HEK293 (cell line): ENCODE measurements around the gene DPYSL5.

Source experiments
- CTCF ChIA-PET: fragments of 350-600 bp; formaldehyde crosslinking; extraction: SDS; loops from one replicate; lab custom pipeline; 2021; ENCODE audit warnings: antibody characterized with exemption; lab: Yijun Ruan, JAX
- POLR2A ChIA-PET: fragments of 300-600 bp; formaldehyde crosslinking; extraction: SDS; loops from one replicate; lab custom pipeline; 2020; ENCODE audit warnings: antibody characterized with exemption, inconsistent platforms; lab: Yijun Ruan, JAX
- H3K27ac ChIP-seq: fragments of 200-500 bp; sonication (Bioruptor generic); 2 replicates; pipeline ENCODE4 v1.5.1; 2014; ENCODE audit warnings: low read depth, low read length, control low read depth, inconsistent platforms; ENCODE audit errors: extremely low read depth
- H3K36me3 ChIP-seq, 2 experiments: fragments of 200-500 bp in 1 of 2; sonication (Bioruptor generic) in 1 of 2; 1 replicate in 1 of 2; 2 replicates in 1 of 2; pipeline ENCODE4 v1.5.1; 2014 to 2017; ENCODE audit warnings: inconsistent platforms in 2 of 2, low read length in 2 of 2; ENCODE audit not compliant: control insufficient read depth in 2 of 2, insufficient read depth in 1 of 2
- H3K4me1 ChIP-seq: fragments of 200-500 bp; sonication (Bioruptor generic); 2 replicates; pipeline ENCODE4 v1.5.1; 2014; ENCODE audit warnings: mild to moderate bottlenecking, low read length, inconsistent platforms; ENCODE audit not compliant: control insufficient read depth, insufficient read depth
- H3K4me3 ChIP-seq: 2 replicates; pipeline ENCODE4 v1.5.1; 2011; ENCODE audit warnings: low read depth, mild to moderate bottlenecking, control low read depth, low read length, moderate library complexity
- H3K9me3 ChIP-seq: fragments of 200-500 bp; sonication (Bioruptor generic); 2 replicates; pipeline ENCODE4 v1.5.1; 2014; ENCODE audit warnings: low read depth, low read length, inconsistent platforms; ENCODE audit not compliant: control insufficient read depth, insufficient read depth
- ATF2 ChIP-seq: fragments of 450-650 bp; formaldehyde crosslinking; IDR thresholded peaks from 2 replicates; pipeline ENCODE4 v1.5.1; 2016; ENCODE audit warnings: missing biosample characterization, missing genetic modification characterization, low read depth
- CTCF ChIP-seq: fragments of 450-650 bp; formaldehyde crosslinking; IDR thresholded peaks from 2 replicates; pipeline ENCODE4 v1.5.1; 2016; ENCODE audit warnings: missing biosample characterization, missing genetic modification characterization
- GFI1B ChIP-seq: fragments of 450-650 bp; formaldehyde crosslinking; IDR thresholded peaks from 2 replicates; pipeline ENCODE4 v1.5.1; 2016; ENCODE audit warnings: missing biosample characterization, missing genetic modification characterization
- GLIS1 ChIP-seq: fragments of 450-650 bp; formaldehyde crosslinking; IDR thresholded peaks from 2 replicates; pipeline ENCODE4 v1.5.1; 2016; ENCODE audit warnings: missing biosample characterization, missing genetic modification characterization
- GLIS2 ChIP-seq: fragments of 450-650 bp; formaldehyde crosslinking; IDR thresholded peaks from 2 replicates; pipeline ENCODE4 v1.5.1; 2016; ENCODE audit warnings: missing biosample characterization, missing genetic modification characterization
- HOXA7 ChIP-seq: sonication (generic); formaldehyde crosslinking; IDR thresholded peaks from 2 replicates; pipeline ENCODE4 v1.8.1; 2022; ENCODE audit warnings: missing genetic modification reagents, borderline replicate concordance
- KLF1 ChIP-seq: fragments of 450-650 bp; formaldehyde crosslinking; IDR thresholded peaks from 2 replicates; pipeline ENCODE4 v1.5.1; 2016; ENCODE audit warnings: missing biosample characterization, missing genetic modification characterization
- KLF7 ChIP-seq: fragments of 450-650 bp; formaldehyde crosslinking; IDR thresholded peaks from 2 replicates; pipeline ENCODE4 v1.5.1; 2016; ENCODE audit warnings: missing biosample characterization, missing genetic modification characterization, borderline replicate concordance
- OSR2 ChIP-seq: fragments of 450-650 bp; formaldehyde crosslinking; IDR thresholded peaks from 2 replicates; pipeline ENCODE4 v1.5.1; 2016; ENCODE audit warnings: missing biosample characterization, missing genetic modification characterization
- OVOL3 ChIP-seq: fragments of 450-650 bp; formaldehyde crosslinking; IDR thresholded peaks from 2 replicates; pipeline ENCODE4 v1.5.1; 2016; ENCODE audit warnings: missing biosample characterization, missing genetic modification characterization
- PBX3 ChIP-seq: sonication (generic); formaldehyde crosslinking; IDR thresholded peaks from 2 replicates; pipeline ENCODE4 v1.8.1; 2022; ENCODE audit warnings: mild to moderate bottlenecking, moderate library complexity, missing genetic modification reagents
- SETDB1 ChIP-seq: IDR thresholded peaks from one replicate; pipeline ENCODE4 v1.6.1; 2017; ENCODE audit warnings: mild to moderate bottlenecking, low read length, moderate library complexity, mixed read lengths; ENCODE audit not compliant: insufficient read length
- SP2 ChIP-seq: fragments of 450-650 bp; formaldehyde crosslinking; IDR thresholded peaks from 2 replicates; pipeline ENCODE4 v1.5.1; 2016; ENCODE audit warnings: missing biosample characterization, missing genetic modification characterization
- ZBTB26 ChIP-seq: fragments of 450-650 bp; formaldehyde crosslinking; optimal IDR thresholded peaks from 2 replicates; pipeline ENCODE3; 2016; ENCODE audit warnings: missing biosample characterization, mild to moderate bottlenecking, missing genetic modification characterization
- ZBTB48 ChIP-seq: fragments of 450-650 bp; formaldehyde crosslinking; IDR thresholded peaks from 2 replicates; pipeline ENCODE4 v1.5.1; 2016; ENCODE audit warnings: missing biosample characterization, missing genetic modification characterization
- ZBTB8A ChIP-seq: fragments of 450-650 bp; formaldehyde crosslinking; IDR thresholded peaks from 2 replicates; pipeline ENCODE4 v1.5.1; 2016; ENCODE audit warnings: missing biosample characterization, missing genetic modification characterization
- ZEB2 ChIP-seq: fragments of 450-650 bp; formaldehyde crosslinking; IDR thresholded peaks from 2 replicates; pipeline ENCODE4 v1.5.1; 2016; ENCODE audit warnings: missing biosample characterization, missing genetic modification characterization
- ZNF18 ChIP-seq: fragments of 450-650 bp; formaldehyde crosslinking; IDR thresholded peaks from 2 replicates; pipeline ENCODE4 v1.5.1; 2016; ENCODE audit warnings: missing biosample characterization, missing genetic modification characterization
- ZNF2 ChIP-seq: fragments of 450-650 bp; formaldehyde crosslinking; IDR thresholded peaks from 2 replicates; pipeline ENCODE4 v1.5.1; 2016; ENCODE audit warnings: missing biosample characterization, missing genetic modification characterization
- ZNF302 ChIP-seq: fragments of 450-650 bp; formaldehyde crosslinking; IDR thresholded peaks from 2 replicates; pipeline ENCODE4 v1.5.1; 2016; ENCODE audit warnings: missing biosample characterization, missing genetic modification characterization, low read depth
- ZNF394 ChIP-seq: fragments of 450-650 bp; formaldehyde crosslinking; IDR thresholded peaks from 2 replicates; pipeline ENCODE4 v1.5.1; 2016; ENCODE audit warnings: missing biosample characterization, missing genetic modification characterization, mild to moderate bottlenecking, moderate library complexity, borderline replicate concordance
- ZNF561 ChIP-seq: fragments of 450-650 bp; IDR thresholded peaks from 2 replicates; pipeline ENCODE4 v1.5.1; 2018; ENCODE audit warnings: missing biosample characterization, missing genetic modification characterization, borderline replicate concordance
- ZNF600 ChIP-seq: fragments of 450-650 bp; formaldehyde crosslinking; IDR thresholded peaks from 2 replicates; pipeline ENCODE4 v1.5.1; 2016; ENCODE audit warnings: missing biosample characterization, missing genetic modification characterization
- ZNF639 ChIP-seq: fragments of 450-650 bp; formaldehyde crosslinking; IDR thresholded peaks from 2 replicates; pipeline ENCODE4 v1.5.1; 2016; ENCODE audit warnings: missing biosample characterization, missing genetic modification characterization
- ZNF76 ChIP-seq: fragments of 450-650 bp; formaldehyde crosslinking; IDR thresholded peaks from 2 replicates; pipeline ENCODE4; 2016; ENCODE audit warnings: low read depth, missing biosample characterization, missing genetic modification characterization, borderline replicate concordance
- ZNF837 ChIP-seq: fragments of 450-650 bp; formaldehyde crosslinking; IDR thresholded peaks from 2 replicates; pipeline ENCODE4 v1.5.1; 2016; ENCODE audit warnings: missing biosample characterization, missing genetic modification characterization

DPYSL5 gene

GRCh38 chr2:26848336-26849055 lies 564 bp downstream of the DPYSL5 start:
- Histone ChIP-seq H3K27ac (peak overlapping the region; percentile 86; the same call in 1 of the 2 replicates), H3K36me3 (peaks cover 0 to 2% of the 10 kb centered on the region in 2 experiments; a peak in 1 of 3 replicates), H3K4me1 (peaks cover 9% of the 10 kb centered on the region), H3K9me3 (no peaks in the 10 kb centered on the region), H3K4me3 (peak overlapping the region; percentile 72)
- CTCF ChIA-PET = interaction anchor here (0.6 to 9.3 kb wide), 9 partner anchors 14 to 919 kb away, joined by 3 to 156 read pairs (median 4); no protein-coding TSS in a partner anchor
- POLR2A ChIA-PET = interaction anchor here (0.6 to 2.6 kb wide), 9 partner anchors 10 to 106 kb away, joined by 3 to 9 read pairs (median 3); no protein-coding TSS in a partner anchor
- TF ChIP-seq GLIS2 (tag by site-specific recombination) (peak; percentile 86), ZNF600 (tag by site-specific recombination) (no peak), GLIS1 (tag by site-specific recombination) (peak; percentile 66), GFI1B (tag by site-specific recombination) (no peak), KLF1 (peak; percentile 71; the same call in 1 of the 2 replicates), OVOL3 (tag by site-specific recombination) (no peak), ATF2 (tag by site-specific recombination) (no peak), ZBTB48 (no peak), PBX3 (CRISPR knock-in tag) (no peak), ZNF302 (tag by site-specific recombination) (no peak), OSR2 (tag by site-specific recombination) (no peak), ZBTB8A (tag by site-specific recombination) (peak; percentile 82), KLF7 (tag by site-specific recombination) (peak; percentile 12; the same call in 1 of the 2 replicates), ZNF2 (tag by site-specific recombination) (0 out of 2 replicates have a peak, but pooled peaks have one; percentile 23), HOXA7 (CRISPR knock-in tag) (no peak), CTCF (0 out of 2 replicates have a peak, but pooled peaks have one; percentile 8), SETDB1 (no peak), ZNF18 (no peak), ZNF837 (no peak), ZEB2 (tag by site-specific recombination) (no peak), ZBTB26 (tag by site-specific recombination) (peak; percentile 71), ZNF394 (tag by site-specific recombination) (no peak), ZNF561 (no peak), SP2 (tag by site-specific recombination) (no peak), ZNF76 (no peak), ZNF639 (no peak)
